Erythroblast (primary cell): Measurements from ENCODE around the gene IDH3G.

ENCODE experiments used
- DNase-seq, 2 experiments: peaks; one replicate each; lab custom pipeline; 2025; lab: John Stamatoyannopoulos, UW
- GATA1 ChIP-seq: IDR thresholded peaks from 2 replicates; pipeline ENCODE4 v1.6.1; 2011; ENCODE audit warnings: low read depth, mild to moderate bottlenecking, control low read depth, low read length, moderate library complexity
- POLR2A ChIP-seq: IDR thresholded peaks from 2 replicates; pipeline ENCODE4 v1.6.1; 2011; ENCODE audit warnings: mild to moderate bottlenecking, low read length

Gene IDH3G

DNA sequence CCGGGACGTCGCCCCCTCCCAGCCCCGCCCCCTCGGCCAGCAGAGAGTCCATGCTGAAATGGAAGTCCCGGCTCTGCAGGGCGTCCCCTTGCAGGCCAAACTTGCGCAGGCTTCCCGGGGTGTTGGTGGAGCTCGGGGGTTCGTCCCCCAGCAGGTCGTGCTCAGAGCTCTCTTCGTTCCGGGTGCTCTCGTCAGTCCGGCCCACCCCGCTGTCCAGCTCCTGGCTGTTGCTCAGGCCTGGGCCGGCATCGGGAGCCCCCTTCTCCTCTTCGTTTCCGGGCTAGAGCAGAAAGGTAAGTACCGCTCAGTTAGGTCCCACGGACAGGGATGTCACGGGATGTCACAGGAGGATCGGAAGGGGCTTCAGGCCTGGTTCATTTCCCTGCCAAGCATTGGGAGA is 10.4 kb upstream of the IDH3G start:
- DNase-seq, result no peak
- TF ChIP-seq POLR2A, result no peak
- TF ChIP-seq GATA1, result no peak

DNA sequence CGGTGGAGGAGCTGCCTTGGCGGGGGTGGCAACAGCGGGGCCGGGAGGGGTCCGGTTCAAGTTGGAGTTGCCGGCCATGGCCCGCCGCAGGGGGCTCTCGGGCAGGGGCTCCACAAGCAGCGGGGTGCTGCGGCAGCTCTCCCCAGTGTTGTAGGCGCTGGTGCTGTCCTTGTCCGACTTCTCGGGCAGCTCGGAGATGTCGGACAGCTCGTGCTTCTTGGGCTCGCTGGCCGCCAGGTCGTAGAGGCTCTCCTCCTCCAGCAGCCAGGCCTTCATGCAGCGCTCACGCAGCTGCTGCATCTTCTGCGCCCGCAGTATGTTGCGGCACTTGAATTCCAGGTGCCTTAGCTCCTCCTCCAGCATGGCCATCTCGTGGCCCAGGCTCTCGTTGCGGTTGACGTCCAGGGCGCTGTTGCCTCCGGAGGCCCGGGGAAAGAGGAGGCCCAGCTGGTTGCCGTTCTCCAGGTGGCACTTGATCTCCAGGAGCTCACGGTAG is 10.0 kb upstream of the IDH3G start:
- TF ChIP-seq POLR2A (no peak), GATA1 (no peak)
- no peak for DNase-seq

DNA sequence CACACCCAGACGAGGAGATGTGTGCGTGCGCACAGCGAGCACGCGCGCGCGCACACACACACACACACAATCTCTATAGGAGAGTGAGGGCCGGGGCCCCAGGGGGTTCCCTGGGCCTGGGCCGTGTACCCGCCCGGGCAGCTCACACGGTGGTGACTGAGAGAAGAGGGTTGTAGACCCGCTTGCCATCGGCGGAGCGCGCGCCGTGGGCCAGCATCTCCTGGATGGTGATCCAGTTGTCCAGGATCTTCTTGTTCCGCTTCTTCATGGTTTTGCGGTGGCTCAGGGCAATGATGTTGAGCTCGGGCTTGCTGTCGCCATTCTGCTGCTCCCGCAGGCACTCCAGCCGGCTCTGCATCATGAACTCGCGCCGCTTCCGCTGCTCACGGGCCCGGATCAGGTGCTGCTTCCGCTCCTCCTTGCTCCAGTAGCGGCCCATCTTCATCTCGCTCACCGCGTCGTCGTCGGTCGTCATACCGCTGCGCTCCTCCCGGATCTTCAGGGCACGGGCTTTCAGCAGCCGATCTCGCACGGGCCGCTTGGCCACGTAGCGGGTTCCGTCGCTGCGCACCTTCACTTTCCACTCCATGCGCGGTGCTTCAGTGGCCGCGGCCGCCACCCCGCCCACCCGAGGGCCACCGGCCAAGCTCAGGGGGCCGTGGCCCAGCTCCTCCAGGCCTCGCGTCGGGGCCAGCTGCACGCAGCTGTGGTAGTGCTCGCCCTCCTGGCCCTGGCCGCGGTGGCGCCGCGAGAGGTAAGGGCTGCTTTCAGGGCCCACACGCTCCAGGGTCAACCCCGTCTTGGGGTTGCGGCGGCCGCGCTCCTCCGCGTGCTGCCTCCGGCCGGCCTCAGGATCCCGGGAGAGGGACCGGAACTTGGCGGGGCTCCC is 9.3 kb upstream of the IDH3G start:
- TF ChIP-seq GATA1 (no peak), POLR2A (no peak)
- DNase-seq, result no peak

GRCh38 chrX:153802513-153803045 is 8.4 kb upstream of the IDH3G start:
- TF ChIP-seq POLR2A (no peak), GATA1 (no peak)
- no peak for DNase-seq

DNA sequence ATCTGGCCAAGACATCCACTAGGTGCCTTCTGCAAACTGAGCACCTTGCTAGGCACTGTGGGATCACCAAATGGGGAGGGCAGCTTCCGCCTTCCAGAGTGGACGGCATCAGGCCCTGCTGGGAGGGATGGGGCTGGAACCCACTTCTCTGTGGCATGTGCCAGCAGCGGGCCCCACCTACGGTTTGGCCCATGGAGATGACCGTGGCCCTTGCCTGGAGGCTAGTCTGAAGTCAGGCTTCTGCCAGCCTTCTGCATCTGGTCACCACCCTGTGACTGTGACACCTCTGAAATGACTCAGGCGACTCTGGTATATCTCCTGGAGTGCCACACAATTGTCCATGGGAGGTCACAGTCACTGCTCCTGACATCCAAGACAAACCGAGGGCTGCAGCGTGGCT is 7.5 kb upstream of the IDH3G start:
- TF ChIP-seq POLR2A (no peak), GATA1 (no peak)

DNA sequence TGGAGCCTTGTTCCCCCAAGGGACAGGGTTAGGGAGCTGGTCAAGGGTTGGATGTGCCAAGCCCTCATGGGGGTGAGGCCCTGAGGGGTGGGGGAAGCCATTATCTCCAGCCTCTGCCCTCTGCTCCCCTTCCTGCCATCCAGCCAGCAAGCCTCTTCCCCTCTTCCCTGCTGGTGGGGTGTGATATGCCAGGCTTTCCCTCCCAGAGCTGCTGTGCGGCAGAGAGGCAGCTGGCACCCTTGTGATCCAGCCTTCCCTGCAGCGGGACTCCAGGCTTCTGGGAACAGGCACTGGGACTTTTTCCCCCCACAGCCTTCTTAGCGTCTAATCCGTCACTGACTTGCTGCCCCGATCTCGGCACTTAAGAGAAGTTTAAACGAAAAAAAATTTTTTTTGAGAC is 6.6 kb upstream of the IDH3G start:
- no peak for TF ChIP-seq GATA1
- no peak for TF ChIP-seq POLR2A
- DNase-seq, result no peak

More for the DNA sequence above, 7.5 kb upstream of the IDH3G start:
- DNase-seq, result no peak

DNA sequence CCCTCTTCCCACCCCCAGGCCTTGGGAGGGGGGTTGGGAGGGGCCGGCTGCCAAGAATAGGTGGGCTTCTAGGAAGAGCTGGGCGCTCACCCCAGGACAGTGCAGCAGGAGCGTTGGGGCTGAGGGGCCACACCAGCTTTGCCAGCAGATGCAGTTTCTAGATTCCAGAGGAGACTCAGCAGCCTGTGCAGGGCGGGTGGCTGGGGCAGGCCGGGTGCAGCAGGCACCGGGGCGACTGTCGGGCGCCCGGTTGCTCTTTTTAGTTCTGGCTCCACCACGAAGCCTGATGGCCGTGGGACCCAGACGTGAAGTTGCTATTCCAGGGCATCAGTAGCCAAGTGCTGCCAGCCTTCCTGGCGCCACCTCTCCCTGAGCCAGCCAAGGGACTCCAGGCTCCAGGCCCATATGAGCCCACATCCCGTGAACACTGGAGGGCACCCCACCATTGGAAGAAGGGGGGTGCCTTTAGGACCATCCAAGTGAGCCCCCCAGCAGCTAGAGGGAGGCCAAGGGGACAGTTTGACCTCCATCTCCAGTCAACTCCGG is 6.1 kb upstream of the IDH3G start:
- no peak for TF ChIP-seq GATA1
- peak; percentile 15 for TF ChIP-seq POLR2A
- DNase-seq, result no peak

DNA sequence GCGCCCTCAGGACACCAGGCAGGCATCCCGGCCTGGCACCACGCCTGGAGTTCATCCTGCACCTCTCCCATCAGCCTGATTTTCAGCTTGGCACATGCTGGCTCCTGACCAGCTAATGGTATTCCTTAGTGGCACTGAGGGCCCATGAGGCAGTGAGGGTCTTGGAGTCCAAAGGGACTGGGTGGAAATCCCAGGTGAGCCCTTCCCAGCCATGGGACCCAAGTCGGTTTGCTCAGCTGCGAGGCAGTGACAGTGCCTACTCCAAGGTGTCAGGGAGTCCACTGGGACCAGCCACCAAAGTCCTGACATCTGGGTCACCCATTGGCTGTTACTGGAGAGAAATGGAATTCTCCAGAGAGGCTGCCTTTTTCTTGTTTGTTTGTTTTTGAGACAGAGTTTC is 5.2 kb upstream of the IDH3G start:
- no peak for DNase-seq
- TF ChIP-seq POLR2A, result no peak
- no peak for TF ChIP-seq GATA1

- no peak for DNase-seq
- TF ChIP-seq POLR2A (no peak), GATA1 (no peak)
These were observed 3.3 kb upstream of the IDH3G start for GRCh38 chrX:153797415-153798015.

- peak; percentile 58 to 64 for DNase-seq
- TF ChIP-seq POLR2A (no peak), GATA1 (no peak)
These were observed 982 bp upstream of the IDH3G start for GRCh38 chrX:153794897-153795816.

DNA sequence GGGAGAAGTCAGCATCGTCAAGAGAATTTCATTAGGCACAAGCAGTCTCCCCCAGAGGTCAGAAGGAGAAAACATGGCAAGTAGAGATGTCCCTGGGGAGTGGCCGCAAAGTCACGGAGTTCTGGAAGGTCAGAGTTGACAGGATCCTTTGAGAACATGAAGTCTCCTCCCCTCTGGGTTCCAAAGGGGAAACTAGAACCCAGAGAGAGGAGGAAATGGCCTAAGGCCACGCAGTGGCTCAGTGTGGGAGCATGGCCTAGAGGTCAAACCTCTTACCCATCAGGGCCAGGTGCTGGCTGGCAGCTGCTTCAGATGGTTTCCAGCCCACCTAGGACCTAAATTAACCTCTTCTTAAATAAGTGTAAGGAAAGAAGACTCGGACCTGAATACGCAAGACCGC is 884 bp downstream of the IDH3G start:
- TF ChIP-seq POLR2A (no peak), GATA1 (no peak)
- DNase-seq, result peak in 1 of 2 experiments; percentile 22

GRCh38 chrX:153792368-153792767 is 1.8 kb downstream of the IDH3G start:
- no peak for DNase-seq
- no peak for TF ChIP-seq GATA1
- no peak for TF ChIP-seq POLR2A
